HTERT RPE-1 (cell line): ENCODE results near the gene GFOD2.
"Not testable (repeated sequence)": the region's sequence is repeated elsewhere in the genome, so short reads cannot be mapped to it uniquely, and the experiment has no call there.

Source experiments
- in situ Hi-C: fragments of 300-500 bp; cut with MboI; formaldehyde crosslinking; loops from 4 replicates; pipeline ENCODE4 v1.14.3; 2020; ENCODE audit warnings: low sequenced_read_pairs

The GFOD2 gene

GRCh38 chr16:67719048-67719777, at the start of gene GFOD2:
TSS of gene GFOD2 (minus strand) at chr16:67719316. CDS start at chr16:67685715, 33,601 bp downstream.
- in situ Hi-C loops, result no loop called here

- in situ Hi-C loops, result no loop called here
Measured at GRCh38 chr16:67767953-67768352, 48.8 kb upstream of the GFOD2 start.

GRCh38 chr16:67766291-67766690, 47.2 kb upstream of the GFOD2 start:
- in situ Hi-C loops, result no loop called here

GRCh38 chr16:67764158-67764667, 45.1 kb upstream of the GFOD2 start:
- in situ Hi-C loops, result no loop called here

GRCh38 chr16:67763066-67763465, 44.0 kb upstream of the GFOD2 start:
- in situ Hi-C loops, result no loop called here

GRCh38 chr16:67762385-67762784, 43.3 kb upstream of the GFOD2 start:
- in situ Hi-C loops, result no loop called here

- in situ Hi-C loops, result no loop called here
Measured at GRCh38 chr16:67761924-67762323, 42.8 kb upstream of the GFOD2 start.

- in situ Hi-C loops, result no loop called here
Measured at GRCh38 chr16:67760956-67761230, 41.8 kb upstream of the GFOD2 start.

GRCh38 chr16:67760206-67760955, 41.3 kb upstream of the GFOD2 start:
- in situ Hi-C loops, result no loop called here

GRCh38 chr16:67758966-67759365, 39.9 kb upstream of the GFOD2 start:
- in situ Hi-C loops, result no loop called here

- in situ Hi-C loops, result no loop called here
Measured at GRCh38 chr16:67758006-67758405, 38.9 kb upstream of the GFOD2 start.

GRCh38 chr16:67752641-67753040, 33.5 kb upstream of the GFOD2 start:
- in situ Hi-C loops, result no loop called here

- in situ Hi-C loops, result not testable (repeated sequence)
Measured at GRCh38 chr16:67751331-67751730, 32.2 kb upstream of the GFOD2 start.

- in situ Hi-C loops, result no loop called here
Measured at GRCh38 chr16:67750466-67750865, 31.4 kb upstream of the GFOD2 start.

GRCh38 chr16:67749436-67750078, 30.4 kb upstream of the GFOD2 start:
- in situ Hi-C loops, result no loop called here

- in situ Hi-C loops, result no loop called here
Measured at GRCh38 chr16:67748834-67749233, 29.7 kb upstream of the GFOD2 start.

GRCh38 chr16:67746846-67747245, 27.7 kb upstream of the GFOD2 start:
- in situ Hi-C loops, result no loop called here

- in situ Hi-C loops, result no loop called here
Measured at GRCh38 chr16:67741118-67741517, 22.0 kb upstream of the GFOD2 start.

GRCh38 chr16:67740391-67740790, 21.3 kb upstream of the GFOD2 start:
- in situ Hi-C loops, result no loop called here

- in situ Hi-C loops, result no loop called here
Measured at GRCh38 chr16:67736858-67737257, 17.7 kb upstream of the GFOD2 start.

- in situ Hi-C loops, result no loop called here
Measured at GRCh38 chr16:67734731-67735201, 15.7 kb upstream of the GFOD2 start.
